OCI-M2 (cell line): ENCODE results near the gene MRPL36.
"Not testable (repeated sequence)": the region's sequence is repeated elsewhere in the genome, so short reads cannot be mapped to it uniquely, and the experiment has no call there.

Experiments
- DNase-seq: peaks from one replicate; lab custom pipeline; 2025; ENCODE audit not compliant: unreplicated experiment; lab: John Stamatoyannopoulos, UW

MRPL36 gene

GRCh38 chr5:1815881-1816292, 16.2 kb upstream of the MRPL36 start:
- DNase-seq: no peak

- DNase-seq: no peak
These were observed 15.6 kb upstream of the MRPL36 start for GRCh38 chr5:1815071-1815786.

- DNase-seq: no peak
These were observed 14.8 kb upstream of the MRPL36 start for GRCh38 chr5:1814183-1815020.

- DNase-seq: no peak
These were observed 11.0 kb upstream of the MRPL36 start for GRCh38 chr5:1810581-1811101.

GRCh38 chr5:1809416-1810035, 9.9 kb upstream of the MRPL36 start:
- DNase-seq: no peak

GRCh38 chr5:1808439-1808838, 8.8 kb upstream of the MRPL36 start:
- no peak for DNase-seq

GRCh38 chr5:1807451-1808185, 8.0 kb upstream of the MRPL36 start:
- no peak for DNase-seq

GRCh38 chr5:1806974-1807373, 7.3 kb upstream of the MRPL36 start:
- DNase-seq: no peak

GRCh38 chr5:1806199-1806598, 6.6 kb upstream of the MRPL36 start:
- no peak for DNase-seq

- DNase-seq: no peak
These were observed 6.1 kb upstream of the MRPL36 start for GRCh38 chr5:1805736-1806135.

- DNase-seq: no peak
These were observed 5.7 kb upstream of the MRPL36 start for GRCh38 chr5:1805326-1805725.

- DNase-seq: no peak
These were observed 4.5 kb upstream of the MRPL36 start for GRCh38 chr5:1804001-1804690.

- DNase-seq: no peak
These were observed 3.6 kb upstream of the MRPL36 start for GRCh38 chr5:1803192-1803591.

GRCh38 chr5:1801967-1802295, 2.3 kb upstream of the MRPL36 start:
- DNase-seq: no peak

GRCh38 chr5:1801222-1801966, 1.8 kb upstream of the MRPL36 start, which contains the start of gene NDUFS6:
NDUFS6 (plus strand) TSS chr5:1801407; CDS start chr5:1801418, 11 bp downstream.
- DNase-seq: no peak

GRCh38 chr5:1800472-1801221, 1.0 kb upstream of the MRPL36 start:
- no peak for DNase-seq

- no peak for DNase-seq
These were observed 481 bp downstream of the MRPL36 start for GRCh38 chr5:1799110-1799601.

- not testable (repeated sequence) for DNase-seq
These were observed 1.0 kb downstream of the MRPL36 start for GRCh38 chr5:1798589-1798988.

GRCh38 chr5:1797855-1798254, 1.8 kb downstream of the MRPL36 start:
- no peak for DNase-seq
